ENCODE results near the gene PHACTR1. TPM values are rescaled to one million over a fixed set of nuclear protein-coding genes. Genes with fewer than 3 reads are reported as not detected.

The PHACTR1 gene
- total and polyA plus RNA-seq, 9 of the 15 experiments (the other 6 are each of a cell fraction or from before 2014, with no cell fraction given), result 11.5 to 32.6 (median 22.0) TPM

- TF ChIP-seq, protein P1, sequence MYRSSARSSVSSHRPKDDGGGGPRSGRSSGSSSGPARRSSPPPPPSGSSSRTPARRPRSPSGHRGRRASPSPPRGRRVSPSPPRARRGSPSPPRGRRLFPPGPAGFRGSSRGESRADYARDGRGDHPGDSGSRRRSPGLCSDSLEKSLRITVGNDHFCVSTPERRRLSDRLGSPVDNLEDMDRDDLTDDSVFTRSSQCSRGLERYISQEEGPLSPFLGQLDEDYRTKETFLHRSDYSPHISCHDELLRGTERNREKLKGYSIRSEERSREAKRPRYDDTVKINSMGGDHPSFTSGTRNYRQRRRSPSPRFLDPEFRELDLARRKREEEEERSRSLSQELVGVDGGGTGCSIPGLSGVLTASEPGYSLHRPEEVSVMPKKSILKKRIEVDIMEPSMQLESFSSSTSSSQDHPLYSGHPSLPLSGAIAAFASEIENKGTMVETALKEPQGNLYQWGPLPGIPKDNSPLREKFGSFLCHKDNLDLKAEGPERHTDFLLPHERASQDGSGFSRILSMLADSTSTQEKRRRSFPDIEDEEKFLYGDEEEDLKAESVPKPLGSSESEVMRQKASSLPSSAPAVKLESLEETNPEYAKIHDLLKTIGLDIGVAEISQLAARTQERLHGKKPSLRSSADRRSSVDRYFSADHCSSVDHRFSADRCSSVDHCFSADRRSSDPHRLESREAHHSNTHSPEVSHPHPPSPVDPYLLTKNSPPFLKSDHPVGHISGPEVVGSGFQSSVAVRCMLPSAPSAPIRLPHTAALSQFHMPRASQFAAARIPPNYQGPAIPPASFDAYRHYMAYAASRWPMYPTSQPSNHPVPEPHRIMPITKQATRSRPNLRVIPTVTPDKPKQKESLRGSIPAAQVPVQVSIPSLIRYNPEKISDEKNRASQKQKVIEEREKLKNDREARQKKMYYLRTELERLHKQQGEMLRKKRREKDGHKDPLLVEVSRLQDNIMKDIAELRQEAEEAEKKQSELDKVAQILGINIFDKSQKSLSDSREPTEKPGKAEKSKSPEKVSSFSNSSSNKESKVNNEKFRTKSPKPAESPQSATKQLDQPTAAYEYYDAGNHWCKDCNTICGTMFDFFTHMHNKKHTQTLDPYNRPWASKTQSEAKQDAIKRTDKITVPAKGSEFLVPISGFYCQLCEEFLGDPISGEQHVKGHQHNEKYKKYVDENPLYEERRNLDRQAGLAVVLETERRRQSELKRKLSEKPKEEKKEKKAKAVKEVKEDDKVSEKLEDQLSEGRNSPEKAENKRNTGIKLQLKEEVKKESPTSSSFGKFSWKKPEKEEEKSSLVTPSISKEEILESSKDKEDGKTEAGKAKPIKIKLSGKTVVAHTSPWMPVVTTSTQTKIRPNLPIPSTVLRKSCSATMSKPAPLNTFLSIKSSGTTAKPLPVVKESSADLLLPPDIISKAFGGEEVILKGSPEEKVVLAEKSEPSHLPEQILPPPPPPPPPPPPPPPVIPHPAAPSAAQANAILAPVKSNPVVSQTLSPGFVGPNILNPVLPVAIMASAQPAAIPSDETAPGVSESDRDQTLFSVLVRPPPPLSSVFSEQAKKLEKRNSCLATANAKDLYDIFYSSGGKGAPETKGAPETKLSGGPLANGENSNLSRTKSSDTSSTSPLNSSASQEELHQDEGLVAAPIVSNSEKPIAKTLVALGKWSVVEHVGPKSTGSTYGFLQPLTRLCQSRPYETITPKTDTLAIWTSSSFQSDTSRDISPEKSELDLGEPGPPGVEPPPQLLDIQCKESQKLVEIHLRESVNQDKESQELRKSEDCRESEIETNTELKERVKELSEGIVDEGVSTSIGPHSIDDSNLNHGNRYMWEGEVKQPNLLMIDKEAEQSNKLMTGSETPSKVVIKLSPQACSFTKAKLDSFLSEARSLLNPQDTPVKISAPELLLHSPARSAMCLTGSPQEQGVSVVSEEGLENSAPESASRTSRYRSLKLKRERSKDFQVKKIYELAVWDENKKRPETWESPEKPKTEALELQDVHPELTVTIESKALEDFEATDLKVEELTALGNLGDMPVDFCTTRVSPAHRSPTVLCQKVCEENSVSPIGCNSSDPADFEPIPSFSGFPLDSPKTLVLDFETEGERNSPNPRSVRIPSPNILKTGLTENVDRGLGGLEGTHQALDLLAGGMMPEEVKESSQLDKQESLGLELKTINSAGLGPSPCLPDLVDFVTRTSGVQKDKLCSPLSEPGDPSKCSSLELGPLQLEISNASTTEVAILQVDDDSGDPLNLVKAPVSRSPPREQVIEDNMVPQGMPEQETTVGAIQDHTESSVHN (IDR thresholded peaks at IDR 0.05; ENCODE audit: borderline replicate concordance in 1 of 2, low read depth in 1 of 2), result no peak
- TF ChIP-seq REST (IDR thresholded peaks at IDR 0.05; ENCODE audit: borderline replicate concordance) (peak; percentile 53; the same call in 1 of the 2 replicates), REST (CRISPR knock-in tag; IDR thresholded peaks at IDR 0.05; ENCODE audit: low read depth) (no peak), ATF1 (CRISPR knock-in tag; IDR thresholded peaks at IDR 0.05) (no peak), ATF1 (tag; IDR thresholded peaks at IDR 0.05) (no peak), KDM1A (IDR thresholded peaks at IDR 0.05) (peak; percentile 30 to 43; a peak in 1 of 4 replicates), RCOR1 (IDR thresholded peaks at IDR 0.05; ENCODE audit: borderline replicate concordance in 1 of 2, low read depth in 2 of 2, low read length in 2 of 2) (0 out of 4 replicates have a peak, but pooled peaks of 1 of the 2 experiments have one; percentile 33), GABPA (tag; conservative IDR thresholded peaks at IDR 0.05; ENCODE audit: low read depth) (no peak)
- TF ChIP-seq, protein P2, sequence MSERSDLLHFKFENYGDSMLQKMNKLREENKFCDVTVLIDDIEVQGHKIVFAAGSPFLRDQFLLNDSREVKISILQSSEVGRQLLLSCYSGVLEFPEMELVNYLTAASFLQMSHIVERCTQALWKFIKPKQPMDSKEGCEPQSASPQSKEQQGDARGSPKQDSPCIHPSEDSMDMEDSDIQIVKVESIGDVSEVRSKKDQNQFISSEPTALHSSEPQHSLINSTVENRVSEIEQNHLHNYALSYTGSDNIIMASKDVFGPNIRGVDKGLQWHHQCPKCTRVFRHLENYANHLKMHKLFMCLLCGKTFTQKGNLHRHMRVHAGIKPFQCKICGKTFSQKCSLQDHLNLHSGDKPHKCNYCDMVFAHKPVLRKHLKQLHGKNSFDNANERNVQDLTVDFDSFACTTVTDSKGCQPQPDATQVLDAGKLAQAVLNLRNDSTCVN (CRISPR knock-in tag; IDR thresholded peaks at IDR 0.05), result no peak
Measured at GRCh38 chr6:13229205-13230085, 512.9 kb downstream of the PHACTR1 start (continued).
